Measurements from ENCODE around the gene CHCHD1.
"Not testable (repeated sequence)": the region's sequence is repeated elsewhere in the genome, so short reads cannot be mapped to it uniquely, and the experiment has no call there.

Gene CHCHD1

DNA sequence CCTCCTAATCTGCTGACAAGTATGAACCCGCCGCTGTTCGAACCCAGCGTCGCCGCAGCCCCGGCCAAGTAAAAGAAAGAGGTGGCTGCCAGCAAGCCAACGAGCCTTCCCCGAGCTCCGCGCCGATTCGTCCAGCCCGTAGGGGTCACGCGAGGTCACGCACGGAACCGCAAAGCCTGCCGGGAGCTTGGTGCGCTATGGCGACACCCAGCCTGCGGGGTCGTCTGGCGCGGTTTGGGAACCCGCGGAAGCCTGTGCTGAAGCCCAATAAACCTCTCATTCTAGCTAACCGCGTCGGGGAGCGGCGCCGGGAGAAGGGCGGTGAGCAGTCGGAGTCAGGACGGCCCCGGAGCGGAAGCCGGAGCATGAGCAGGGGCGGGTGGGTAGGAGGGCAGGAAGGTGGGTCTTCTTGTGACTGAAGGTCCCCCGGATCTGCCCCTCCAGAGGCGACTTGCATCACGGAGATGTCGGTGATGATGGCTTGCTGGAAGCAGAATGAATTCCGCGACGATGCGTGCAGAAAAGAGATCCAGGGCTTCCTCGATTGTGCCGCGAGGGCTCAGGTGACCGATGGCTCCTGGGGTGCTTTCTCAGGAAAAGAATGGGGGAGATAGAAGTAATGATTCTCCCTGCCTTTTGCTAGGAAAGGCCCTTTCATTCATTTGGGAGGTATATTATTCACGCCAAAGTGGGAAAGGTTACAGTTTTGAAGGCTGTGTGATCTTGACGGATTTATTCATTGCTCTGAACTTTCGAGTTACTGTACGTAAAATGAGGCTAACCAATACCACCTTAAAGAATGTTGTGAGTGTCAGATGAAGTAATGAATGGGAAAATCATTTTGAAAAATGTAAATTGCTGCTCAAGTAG, at the start of gene CHCHD1:
CHCHD1 (plus strand) TSS at position 170 of the 870 bp plus-strand sequence; CDS start at position 198, 28 bp downstream.
- DNase-seq, result peak; percentile 86

DNA sequence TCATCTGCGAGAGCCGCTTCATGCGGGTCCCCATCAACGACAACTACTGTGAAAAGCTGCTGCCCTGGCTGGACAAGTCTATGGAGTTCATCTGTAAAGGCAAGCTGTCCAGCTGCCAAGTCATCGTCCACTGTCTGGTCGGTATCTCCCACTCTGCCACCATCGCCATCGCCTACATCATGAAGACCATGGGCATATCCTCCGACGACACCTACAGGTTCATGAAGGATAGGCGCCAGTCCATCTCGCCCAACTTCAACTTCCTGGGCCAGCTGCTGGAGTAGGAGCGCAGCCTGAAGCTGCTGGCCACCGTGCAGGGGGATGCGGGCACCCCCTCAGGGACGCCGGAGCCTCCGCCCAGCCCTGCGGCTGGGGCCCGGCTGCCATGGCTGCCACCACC, 49.4 kb upstream of the CHCHD1 start:
- DNase-seq, result no peak

DNA sequence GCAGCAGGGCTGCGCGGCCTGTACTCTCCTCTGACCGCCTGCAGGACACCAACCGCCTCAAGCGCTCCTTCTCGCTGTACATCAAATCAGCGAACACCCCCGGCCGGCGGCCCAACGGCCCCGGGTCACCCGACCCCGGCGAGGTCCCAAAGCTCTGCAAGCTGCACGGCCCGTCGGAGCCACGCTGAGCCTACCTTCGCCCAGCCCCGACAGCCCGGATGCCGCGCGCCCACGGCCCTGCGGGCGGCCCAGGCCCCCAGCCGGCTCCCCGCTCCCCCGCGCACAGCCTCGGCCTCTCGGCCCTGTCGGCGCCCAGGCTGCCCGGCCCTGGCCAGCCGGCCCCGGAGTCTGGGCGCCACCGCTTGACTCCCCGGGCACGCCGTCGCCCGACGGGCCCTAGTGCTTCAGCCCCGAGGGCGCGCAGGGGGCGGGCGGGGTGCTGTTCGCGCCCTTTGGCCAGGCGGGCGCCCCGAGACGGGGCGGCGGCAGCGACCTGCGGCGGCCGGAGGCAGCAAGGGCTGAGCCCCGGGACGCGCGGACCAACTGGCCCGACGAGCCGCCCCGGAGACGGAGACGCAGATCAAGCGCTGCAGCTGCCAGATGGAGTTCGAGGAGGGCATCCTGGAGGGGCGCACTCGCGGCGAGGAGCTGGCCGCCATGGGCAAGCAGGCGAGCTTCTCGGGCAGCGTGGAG, 48.8 kb upstream of the CHCHD1 start:
- no peak for DNase-seq

DNA sequence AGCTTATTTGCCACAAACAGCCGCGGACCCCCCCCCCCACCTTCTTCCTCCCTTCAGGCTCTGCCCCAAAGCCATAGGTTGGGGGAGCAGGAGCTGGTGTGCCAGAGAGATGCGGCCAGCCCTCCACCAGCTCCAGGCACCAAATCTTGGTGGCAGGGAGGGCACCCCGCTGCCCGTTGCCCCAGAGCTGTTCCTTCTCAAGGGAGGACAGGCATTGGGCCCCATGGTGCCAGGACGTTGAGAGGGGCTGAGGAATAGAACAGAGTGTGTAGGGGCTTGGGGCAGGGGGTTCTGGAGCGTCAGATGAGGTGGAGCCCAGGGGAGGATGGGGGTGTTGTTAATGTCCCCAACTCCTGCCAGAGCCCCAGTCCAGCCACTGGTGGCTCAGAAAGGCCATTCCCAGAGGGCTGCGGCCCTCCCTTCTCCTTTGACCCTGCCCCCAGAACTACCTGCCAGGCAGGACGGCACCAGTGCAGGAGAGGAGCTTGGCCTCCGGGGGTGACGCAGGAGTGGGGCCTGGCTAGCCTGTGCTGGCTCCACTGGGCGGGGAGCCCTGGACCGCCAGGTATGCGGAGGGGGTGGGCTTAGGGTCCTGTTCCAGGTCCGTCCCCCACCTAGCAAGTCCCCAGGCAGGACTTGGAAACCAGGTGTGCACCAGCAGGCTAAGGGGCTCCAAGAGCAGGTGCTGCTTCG, 47.7 kb upstream of the CHCHD1 start:
- no peak for DNase-seq

DNA sequence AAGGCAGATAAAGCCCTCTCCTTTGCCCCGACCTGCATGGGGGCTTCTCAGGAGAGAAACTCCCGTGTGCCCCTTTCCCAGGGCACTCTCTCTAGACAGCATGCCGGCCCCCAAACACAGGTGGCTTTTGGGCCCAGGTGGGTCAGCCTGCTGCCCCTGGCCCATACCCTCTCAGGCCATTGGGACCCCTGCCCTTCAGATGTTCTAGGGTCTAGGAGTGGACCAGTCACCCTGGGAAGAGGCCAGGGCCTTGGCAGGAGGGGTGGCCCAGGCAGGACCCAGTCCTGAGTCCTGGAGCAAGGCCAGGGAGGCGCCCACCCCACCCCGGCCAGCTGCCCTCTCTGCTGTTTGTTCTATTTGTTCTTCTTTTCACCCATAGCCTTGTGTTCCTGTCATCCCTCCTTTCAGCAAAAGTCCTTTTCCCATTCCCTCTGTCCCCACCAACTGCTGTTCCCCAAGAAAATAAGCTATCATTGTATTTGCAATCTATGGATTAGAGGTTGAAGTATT, 47.0 kb upstream of the CHCHD1 start:
- no peak for DNase-seq

DNA sequence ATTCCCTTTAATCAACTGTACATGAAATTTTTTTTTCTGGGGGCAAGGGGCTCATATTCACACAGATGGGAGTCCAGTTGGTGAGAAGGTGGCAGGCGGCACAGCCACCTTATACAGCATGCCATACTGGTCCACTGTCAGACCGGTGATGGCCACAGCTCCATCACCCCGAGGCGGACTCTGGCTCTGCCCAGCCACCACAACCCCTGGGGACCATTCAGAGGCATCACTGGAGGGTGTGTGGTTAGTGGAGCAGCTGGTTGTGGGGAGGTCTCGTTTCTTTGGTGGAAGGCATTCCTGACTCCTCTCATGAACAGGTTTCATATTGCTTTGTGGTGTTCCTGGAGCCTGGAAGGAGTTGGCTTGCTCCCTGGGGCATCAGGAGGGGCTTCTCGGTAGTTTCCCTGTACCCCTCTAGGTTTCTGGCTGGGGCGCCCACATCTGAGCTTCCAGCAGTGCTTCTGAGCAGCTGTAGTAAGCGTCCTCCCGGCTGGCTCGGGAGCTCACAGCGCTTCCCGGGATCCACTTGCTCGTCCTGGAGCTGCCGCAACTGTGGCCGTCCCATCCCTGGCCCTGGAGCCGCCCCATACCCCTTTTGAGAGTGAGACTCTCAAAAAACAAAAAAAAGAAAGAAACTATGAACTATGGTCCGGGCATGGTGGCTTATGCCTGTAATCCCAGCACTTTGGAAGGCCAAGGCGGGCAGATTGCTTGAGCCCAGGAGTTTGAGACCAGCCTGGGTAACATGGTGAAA, 41.2 kb upstream of the CHCHD1 start:
- not testable (repeated sequence) for DNase-seq

DNA sequence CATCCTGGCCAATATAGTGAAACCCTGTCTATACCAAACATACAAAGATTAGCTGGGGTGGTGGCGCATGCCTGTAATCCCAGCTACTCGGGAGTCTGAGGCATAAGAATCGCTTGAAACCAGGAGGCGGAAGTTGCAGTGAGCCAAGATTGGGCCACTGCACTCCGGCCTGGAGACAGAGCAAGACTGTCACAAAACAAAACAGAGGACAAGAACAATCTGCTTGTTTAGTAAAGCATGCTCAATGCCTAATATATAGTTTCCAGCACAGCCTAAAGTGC, 39.5 kb upstream of the CHCHD1 start:
- DNase-seq, result no peak

DNA sequence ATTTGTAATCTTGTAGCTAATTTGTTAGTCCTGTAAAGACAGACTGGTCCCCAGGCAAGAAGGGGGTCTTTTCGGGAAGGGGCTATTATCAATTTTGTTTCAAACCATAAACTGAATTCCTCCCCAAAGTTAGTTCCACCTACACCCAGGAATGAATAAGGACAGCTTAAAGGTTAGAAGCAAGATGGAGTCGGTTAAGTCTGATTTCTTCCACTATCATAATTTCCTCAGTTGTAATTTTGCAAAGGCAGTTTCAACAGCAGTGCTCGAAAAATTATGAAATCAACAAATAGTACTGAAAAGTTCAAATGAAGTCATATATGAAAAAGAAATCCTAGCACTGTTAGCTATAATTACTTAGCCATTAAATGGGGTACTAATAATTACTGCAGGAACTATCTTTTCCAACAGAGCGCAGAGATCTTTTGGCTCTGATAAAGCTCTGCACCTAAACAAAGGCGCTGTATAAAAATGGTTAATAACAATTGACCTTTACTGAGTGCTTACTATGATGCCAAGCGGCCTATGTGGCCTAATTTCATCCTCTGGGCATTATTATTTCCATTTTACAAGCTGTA, 38.4 kb upstream of the CHCHD1 start:
- no peak for DNase-seq

DNA sequence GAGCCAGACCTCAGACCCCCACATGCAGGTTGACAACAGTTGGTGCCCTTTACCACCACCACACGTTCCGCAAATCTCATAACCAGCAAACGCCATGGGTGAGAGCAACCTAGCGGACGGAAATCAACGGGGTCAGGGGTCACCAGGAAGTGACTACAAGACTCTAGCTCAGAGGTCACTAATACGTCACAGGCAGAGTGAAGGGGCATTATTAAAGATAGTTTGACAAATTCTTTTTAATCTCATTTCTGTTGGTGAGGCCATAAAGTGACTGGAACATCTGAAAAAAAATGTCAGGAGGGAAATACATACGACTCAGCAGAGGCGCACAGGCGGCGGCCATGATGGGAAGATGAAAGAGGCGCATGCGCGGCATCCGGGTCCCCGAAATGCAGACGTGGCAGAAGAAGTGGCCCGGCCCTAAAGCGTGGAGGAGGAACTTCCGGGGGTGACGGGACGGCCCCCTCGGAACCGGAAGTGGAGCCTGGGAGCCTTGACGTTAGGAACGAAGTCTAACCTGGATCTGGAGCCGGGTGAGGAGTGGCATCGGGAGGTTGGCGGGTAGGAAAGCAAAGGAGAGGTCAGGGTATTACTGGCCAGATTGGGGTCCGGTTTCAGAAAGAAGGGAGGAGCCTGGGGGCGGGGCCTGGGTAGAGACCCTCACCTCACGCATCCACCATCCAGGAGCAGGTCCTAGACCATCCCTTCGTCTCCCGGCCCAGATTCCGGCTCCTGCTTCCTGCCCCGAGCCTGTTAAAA, 37.8 kb upstream of the CHCHD1 start, which contains the start of gene SEC24C:
SEC24C (plus strand) TSS at position 468 of the 759 bp plus-strand sequence. CDS start 2,461 bp downstream, outside the sequence.
- DNase-seq, result peak; percentile 95

DNA sequence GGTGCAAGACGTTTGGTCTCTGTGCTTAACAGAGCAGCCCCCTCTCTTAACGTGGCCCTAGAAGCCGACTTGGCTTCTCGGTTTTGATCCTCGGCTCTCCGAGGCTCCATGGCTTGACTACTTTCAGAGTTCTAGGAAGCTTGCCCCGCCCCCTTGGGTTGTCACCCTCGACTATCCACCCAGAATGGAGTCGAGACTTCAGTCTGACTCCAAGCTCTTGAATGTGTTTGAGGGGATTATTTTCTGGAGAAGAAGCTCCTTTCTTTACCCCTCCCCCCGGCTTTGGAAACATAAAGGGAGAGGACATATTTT, 37.2 kb upstream of the CHCHD1 start:
- DNase-seq, result peak; percentile 21

DNA sequence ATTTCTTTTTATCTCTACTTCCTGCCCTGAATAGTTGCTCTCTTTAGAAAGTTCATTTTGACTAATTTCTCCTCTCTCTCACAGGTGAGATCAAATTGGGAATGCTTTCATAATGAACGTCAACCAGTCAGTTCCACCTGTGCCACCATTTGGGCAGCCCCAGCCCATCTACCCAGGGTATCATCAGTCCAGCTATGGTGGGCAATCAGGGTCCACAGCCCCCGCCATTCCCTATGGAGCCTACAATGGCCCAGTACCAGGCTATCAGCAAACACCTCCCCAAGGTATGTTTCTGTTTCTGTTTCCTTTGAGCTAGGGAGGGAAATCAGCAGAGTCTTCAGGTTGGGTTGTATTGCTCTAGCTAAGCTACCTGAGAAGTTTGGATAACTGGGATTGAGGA, 35.1 kb upstream of the CHCHD1 start:
- DNase-seq, result no peak

DNA sequence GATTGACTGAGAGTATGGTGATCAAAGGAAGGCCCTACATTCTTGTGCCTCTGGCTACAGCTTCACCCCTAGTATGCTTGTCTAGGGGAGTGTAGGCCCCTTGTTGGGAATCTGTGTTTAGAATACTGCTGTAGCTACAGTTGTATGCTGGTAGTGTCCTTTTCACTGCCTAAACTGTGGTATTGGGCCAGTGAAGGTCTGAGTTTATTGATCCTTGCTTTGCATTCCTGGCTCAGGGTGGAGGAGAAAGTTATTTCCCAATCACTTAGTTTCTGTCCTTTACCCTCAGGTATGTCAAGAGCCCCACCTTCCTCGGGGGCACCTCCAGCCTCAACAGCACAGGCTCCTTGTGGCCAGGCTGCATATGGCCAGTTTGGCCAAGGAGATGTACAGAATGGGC, 31.0 kb upstream of the CHCHD1 start:
- DNase-seq, result no peak

DNA sequence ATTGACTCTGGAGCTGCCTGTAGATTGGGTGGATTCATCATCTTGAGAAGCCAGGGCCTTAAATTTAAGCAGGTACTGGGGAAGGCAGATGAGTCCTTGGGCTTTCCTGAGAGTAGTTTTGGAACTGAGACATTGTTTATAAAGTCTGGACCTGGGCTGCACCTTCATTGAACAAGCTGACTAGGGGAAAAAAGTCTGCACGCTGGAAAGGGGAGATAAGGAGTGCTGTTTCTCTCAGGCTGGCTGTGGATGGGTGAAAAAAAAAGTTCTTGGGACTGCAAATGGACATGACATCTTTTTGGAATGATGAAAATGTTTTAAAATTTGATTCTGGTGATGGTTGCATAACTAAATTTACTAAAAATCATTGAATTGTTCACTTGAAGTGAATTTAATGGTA, 25.7 kb upstream of the CHCHD1 start:
- no peak for DNase-seq

DNA sequence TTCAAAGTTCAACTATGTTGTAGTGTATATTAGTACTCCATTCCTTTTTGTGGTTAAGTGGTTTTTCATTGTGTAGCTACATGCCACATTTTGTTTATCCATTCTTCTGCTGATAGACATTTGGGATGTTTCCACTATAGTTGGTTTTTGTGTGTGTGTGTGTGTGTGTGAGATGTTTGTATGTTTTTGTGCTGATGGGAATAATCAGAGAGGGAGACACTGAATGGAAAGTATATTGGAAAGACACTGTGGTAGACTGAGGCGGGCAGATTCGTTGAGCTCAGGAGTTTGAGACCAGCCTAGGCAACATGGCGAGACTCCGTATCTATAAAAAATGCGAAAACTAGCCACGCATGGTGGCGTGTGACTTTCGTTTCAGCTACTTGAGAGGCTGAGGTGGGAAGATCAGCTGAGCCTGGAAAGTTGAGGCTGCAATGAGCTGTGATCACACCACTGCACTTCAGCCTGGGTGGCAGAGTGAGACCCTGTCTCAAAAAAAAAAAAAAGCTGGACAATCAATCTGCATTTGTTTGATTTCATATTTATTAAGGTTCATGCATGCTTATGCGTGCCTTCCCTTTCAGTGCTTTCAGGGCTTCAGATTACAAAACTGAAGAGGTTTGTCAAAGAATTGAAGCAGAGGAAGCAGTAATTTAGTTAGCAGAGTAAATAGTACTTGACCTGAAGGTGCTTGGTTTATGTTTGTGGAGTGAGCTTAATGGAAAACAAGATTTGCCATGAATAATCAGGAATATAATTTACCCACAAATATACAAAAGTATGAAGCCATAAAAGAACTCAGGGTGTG, 22.9 kb upstream of the CHCHD1 start:
- peak; percentile 32 for DNase-seq

DNA sequence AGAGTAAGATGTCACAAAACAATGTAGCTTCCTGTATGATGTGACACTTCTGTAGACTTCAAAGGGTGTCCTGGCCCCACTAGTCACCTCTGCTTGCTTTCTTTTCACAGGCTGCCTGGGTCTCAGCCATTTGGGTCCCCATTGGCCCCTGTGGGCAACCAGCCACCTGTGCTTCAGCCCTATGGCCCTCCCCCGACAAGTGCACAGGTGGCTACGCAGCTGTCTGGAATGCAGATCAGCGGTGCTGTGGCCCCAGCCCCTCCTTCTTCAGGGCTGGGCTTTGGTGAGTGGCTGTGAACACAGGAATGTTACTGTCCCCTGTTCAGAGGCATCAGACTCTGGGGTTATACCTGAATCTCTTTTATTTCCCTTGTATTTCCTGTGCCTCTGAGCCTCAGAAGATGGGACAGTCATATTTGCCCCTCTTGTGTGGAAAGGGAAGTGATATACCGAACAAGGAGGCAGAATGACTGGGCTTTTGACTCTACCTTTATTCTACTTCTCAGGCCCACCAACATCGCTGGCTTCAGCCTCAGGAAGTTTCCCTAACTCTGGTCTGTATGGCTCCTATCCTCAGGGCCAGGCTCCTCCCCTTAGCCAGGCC, 22.2 kb upstream of the CHCHD1 start:
- peak; percentile 75 for DNase-seq

DNA sequence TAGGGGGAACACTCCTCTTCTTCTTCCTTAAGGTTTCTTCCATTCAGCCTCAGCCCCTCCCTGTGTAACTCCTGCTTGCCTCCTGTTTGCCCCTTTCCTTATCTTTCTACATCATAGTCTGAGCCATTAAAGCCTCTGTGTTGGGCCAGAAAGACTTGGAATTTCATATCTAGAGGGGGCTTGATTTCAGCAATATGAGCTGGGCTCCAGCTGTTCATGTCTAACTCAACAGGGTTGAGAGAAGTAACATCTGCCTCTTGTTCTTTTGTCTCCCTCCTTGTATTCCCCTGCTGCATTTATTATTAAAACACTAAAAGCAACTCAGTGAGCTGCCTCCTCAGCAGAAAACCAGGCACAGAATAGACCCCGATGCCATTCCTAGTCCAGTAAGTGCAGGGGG, 20.1 kb upstream of the CHCHD1 start:
- DNase-seq, result no peak

DNA sequence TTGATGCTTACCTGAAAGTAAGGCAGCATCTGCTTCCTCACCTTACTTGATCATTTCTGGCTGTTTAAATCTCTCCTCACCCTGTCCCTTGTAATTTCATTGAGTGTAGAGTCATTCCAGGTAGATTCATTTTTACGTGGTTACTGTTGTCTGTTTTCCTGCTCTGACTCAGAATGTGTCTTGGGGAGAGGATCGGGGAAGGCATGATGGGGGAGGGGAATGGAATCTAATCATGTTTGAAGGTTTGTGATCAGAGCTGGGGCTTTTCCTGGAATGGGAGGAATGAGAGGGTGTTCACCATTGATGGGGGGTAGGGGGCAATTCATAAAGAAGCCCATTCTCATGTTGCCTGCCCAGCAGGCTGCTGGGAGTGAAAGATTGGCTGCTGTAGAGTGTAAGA, 18.9 kb upstream of the CHCHD1 start:
- DNase-seq, result no peak

DNA sequence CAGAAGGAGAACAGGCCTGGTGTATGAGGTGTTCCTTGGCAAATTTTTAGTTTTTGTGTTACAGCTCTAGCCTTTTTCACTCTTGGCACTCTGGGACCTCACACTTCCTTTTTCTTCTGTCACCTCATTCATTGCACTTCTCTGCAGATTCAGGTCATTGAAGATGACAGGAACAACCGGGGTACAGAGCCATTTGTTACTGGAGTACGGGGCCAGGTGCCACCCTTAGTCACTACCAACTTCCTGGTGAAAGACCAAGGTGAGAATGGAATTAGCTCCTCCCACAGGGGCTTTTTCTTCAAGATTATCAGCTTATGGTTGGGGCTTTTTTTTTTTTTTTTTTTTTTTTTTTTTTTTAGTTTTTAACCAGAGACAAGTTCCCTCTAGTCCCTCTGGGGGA, 18.5 kb upstream of the CHCHD1 start:
- peak; percentile 61 for DNase-seq

DNA sequence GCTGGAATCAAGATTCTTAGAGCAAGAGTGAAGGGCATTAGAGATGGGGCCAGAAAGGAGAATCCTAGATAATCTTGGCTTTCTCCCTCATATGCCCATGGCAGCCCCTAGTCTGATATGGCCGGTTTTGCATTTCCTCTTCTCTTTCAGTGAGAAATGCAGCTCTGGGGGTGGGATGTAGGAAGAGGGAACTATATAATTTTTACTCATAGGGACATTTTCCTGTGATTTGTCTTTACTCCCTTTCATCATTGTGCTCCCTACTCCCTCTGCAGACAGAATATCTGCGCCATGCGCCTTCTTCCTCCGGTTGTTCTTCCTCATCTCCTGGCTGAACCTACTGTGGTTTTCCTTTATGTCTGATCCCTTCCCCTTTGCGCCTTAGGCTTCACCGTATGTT, 16.8 kb upstream of the CHCHD1 start:
- no peak for DNase-seq

DNA sequence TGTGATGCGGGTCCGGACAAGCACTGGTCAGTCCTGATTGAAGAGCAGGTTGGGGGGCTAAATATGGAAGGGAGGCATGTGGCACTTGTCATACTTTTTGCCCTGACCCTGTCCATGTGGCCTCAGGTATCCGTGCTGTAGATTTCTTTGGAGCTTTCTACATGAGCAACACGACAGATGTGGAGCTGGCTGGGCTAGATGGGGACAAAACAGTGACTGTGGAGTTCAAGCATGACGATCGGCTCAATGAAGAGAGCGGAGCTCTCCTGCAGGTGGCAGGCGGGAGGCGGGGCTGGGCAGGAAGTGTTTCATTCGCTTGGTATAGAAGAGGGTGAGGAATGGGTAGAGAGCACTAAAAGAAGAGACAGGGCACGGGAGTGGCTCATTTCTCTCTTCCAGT, 13.0 kb upstream of the CHCHD1 start:
- peak; percentile 61 for DNase-seq

DNA sequence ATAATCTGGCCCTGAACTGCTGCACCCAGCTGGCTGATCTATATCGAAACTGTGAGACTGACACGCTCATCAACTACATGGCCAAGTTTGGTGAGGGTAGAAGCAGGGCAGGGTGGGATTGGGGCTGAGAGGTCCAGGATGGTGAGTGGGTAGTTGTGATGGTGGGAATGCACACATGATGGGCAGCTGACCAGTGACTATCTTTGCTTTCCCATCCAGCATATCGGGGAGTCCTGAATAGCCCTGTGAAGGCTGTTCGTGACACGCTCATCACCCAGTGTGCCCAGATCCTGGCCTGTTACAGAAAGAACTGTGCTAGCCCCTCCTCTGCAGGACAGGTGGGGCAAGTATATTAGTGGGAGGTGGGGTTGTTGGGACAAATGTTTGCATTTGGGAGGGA, 12.5 kb upstream of the CHCHD1 start:
- no peak for DNase-seq
